Measurements from ENCODE around the gene MTMR3.

- TF ChIP-seq CTCF (IDR thresholded peaks at IDR 0.05 in 2 of 3, conservative IDR thresholded peaks at IDR 0.05 in 1 of 3; ENCODE audit: borderline replicate concordance in 1 of 3, insufficient read depth in 1 of 3, low read depth in 2 of 3, low read length in 2 of 3) (no peak), POLR2AphosphoS5 (IDR thresholded peaks at IDR 0.05; ENCODE audit: low read depth, low read length) (no peak), JUND (IDR thresholded peaks at IDR 0.05) (peak; percentile 43; the same call in 1 of the 2 replicates)
Measured at GRCh38 chr22:29842740-29843139, 40.2 kb upstream of the MTMR3 start.

All from HCT116 (cell line).